ENCODE data around the gene CCDC6. TPM values are rescaled to one million over a fixed set of nuclear protein-coding genes. Genes with fewer than 3 reads are reported as not detected.

Gene CCDC6
- total RNA-seq, 4 donors from 2014 or later = 20.1 to 30.6 (median 24.1) TPM

- no peak overlapping the region for H3K27ac ChIP-seq
- no peak for DNase-seq (ENCODE audit: low spot score in 2 of 2)
- peaks cover 0 to 49% (median 9%) of the 10 kb centered on the region in 4 donors for H3K4me1 ChIP-seq
- TF ChIP-seq POLR2A (IDR thresholded peaks at IDR 0.05) = no peak
- TF ChIP-seq EP300 (IDR thresholded peaks at IDR 0.05) = no peak
- no peak for TF ChIP-seq CTCF (IDR thresholded peaks at IDR 0.05)
- H3K4me3 ChIP-seq = no peak overlapping the region
- 86 to 87% methylated on average over 4 of the region's 4 CpGs for WGBS, 2 donors
- H3K36me3 ChIP-seq = peaks cover 0 to 8% (median 0%) of the 10 kb centered on the region in 3 donors
- no peaks in the 10 kb centered on the region for H3K9me3 ChIP-seq
- no peaks in the 10 kb centered on the region for H3K27me3 ChIP-seq
These were observed 51.8 kb downstream of the CCDC6 start for GRCh38 chr10:59854571-59854970.

GRCh38 chr10:59852670-59853069, 53.7 kb downstream of the CCDC6 start:
- peaks cover 0 to 40% (median 9%) of the 10 kb centered on the region in 4 donors for H3K4me1 ChIP-seq

GRCh38 chr10:59851864-59852263, 54.5 kb downstream of the CCDC6 start:
- TF ChIP-seq EP300 (IDR thresholded peaks at IDR 0.05) (no peak), CTCF (IDR thresholded peaks at IDR 0.05) (no peak), POLR2A (IDR thresholded peaks at IDR 0.05) (no peak)

More at GRCh38 chr10:59852670-59853069, 53.7 kb downstream of the CCDC6 start:
- H3K4me3 ChIP-seq = no peak overlapping the region
- no peak overlapping the region for H3K27ac ChIP-seq
- WGBS, 2 donors = 54 to 59% methylated on average over 1 of the region's 1 CpG
- H3K9me3 ChIP-seq = no peaks in the 10 kb centered on the region
- no peak for TF ChIP-seq CTCF (IDR thresholded peaks at IDR 0.05)
- no peak for TF ChIP-seq POLR2A (IDR thresholded peaks at IDR 0.05)
- TF ChIP-seq EP300 (IDR thresholded peaks at IDR 0.05) = no peak
- no peaks in the 10 kb centered on the region for H3K27me3 ChIP-seq
- no peak for DNase-seq (ENCODE audit: low spot score in 2 of 2)
- H3K36me3 ChIP-seq = peaks cover 0 to 20% (median 13%) of the 10 kb centered on the region in 3 donors

GRCh38 chr10:59847888-59848287, 58.5 kb downstream of the CCDC6 start:
- peaks cover 0 to 40% (median 17%) of the 10 kb centered on the region in 3 donors for H3K36me3 ChIP-seq
- WGBS, 2 donors = 78 to 88% methylated on average over 7 of the region's 7 CpGs
- H3K4me3 ChIP-seq = no peak overlapping the region
- DNase-seq (ENCODE audit: low spot score in 2 of 2) = no peak
- H3K9me3 ChIP-seq = no peaks in the 10 kb centered on the region
- no peak for TF ChIP-seq POLR2A (IDR thresholded peaks at IDR 0.05)
- TF ChIP-seq EP300 (IDR thresholded peaks at IDR 0.05) = no peak
- TF ChIP-seq CTCF (IDR thresholded peaks at IDR 0.05) = no peak
- H3K4me1 ChIP-seq = peaks cover 0 to 9% (median 4%) of the 10 kb centered on the region in 4 donors
- no peak overlapping the region for H3K27ac ChIP-seq
- H3K27me3 ChIP-seq = no peaks in the 10 kb centered on the region

More at GRCh38 chr10:59851864-59852263, 54.5 kb downstream of the CCDC6 start:
- no peak for DNase-seq (ENCODE audit: low spot score in 2 of 2)
- no peaks in the 10 kb centered on the region for H3K27me3 ChIP-seq
- H3K27ac ChIP-seq = no peak overlapping the region
- WGBS, 2 donors = 78 to 83% methylated on average over 4 of the region's 4 CpGs
- peaks cover 0 to 32% (median 9%) of the 10 kb centered on the region in 4 donors for H3K4me1 ChIP-seq
- H3K4me3 ChIP-seq = no peak overlapping the region
- no peaks in the 10 kb centered on the region for H3K9me3 ChIP-seq
- H3K36me3 ChIP-seq = peaks cover 0 to 28% (median 17%) of the 10 kb centered on the region in 3 donors

GRCh38 chr10:59847326-59847725, 59.0 kb downstream of the CCDC6 start:
- whole genome bisulfite sequencing, 2 donors = 82 to 90% methylated on average over 2 of the region's 2 CpGs
- H3K36me3 ChIP-seq = peaks cover 0 to 40% (median 17%) of the 10 kb centered on the region in 3 donors
- H3K4me3 ChIP-seq = no peak overlapping the region
- H3K27ac ChIP-seq = no peak overlapping the region
- no peaks in the 10 kb centered on the region for H3K9me3 ChIP-seq
- TF ChIP-seq EP300 (IDR thresholded peaks at IDR 0.05) (no peak), CTCF (IDR thresholded peaks at IDR 0.05) (no peak)
- H3K27me3 ChIP-seq = no peaks in the 10 kb centered on the region
- H3K4me1 ChIP-seq = peaks cover 0 to 4% (median under 1%) of the 10 kb centered on the region in 4 donors
- DNase-seq (ENCODE audit: low spot score in 2 of 2) = no peak
